A673 (cell line): ENCODE data around the gene TRIAP1.

ENCODE experiments used
- CTCF ChIP-seq: fragments of 300-800, 200-600 bp; sonication (generic); conservative IDR thresholded peaks from 2 replicates; pipeline ENCODE4 v1.5.1; 2017; ENCODE audit warnings: low read depth, mild to moderate bottlenecking, antibody characterized with exemption, low read length, moderate library complexity, mixed read lengths
- EZH2 ChIP-seq: fragments of 200-600 bp; sonication (generic); IDR thresholded peaks from 2 replicates; pipeline ENCODE4 v1.6.1; 2017; ENCODE audit warnings: borderline replicate concordance, low read depth, mild to moderate bottlenecking, mixed read lengths, antibody characterized with exemption, low read length; ENCODE audit not compliant: poor library complexity, severe bottlenecking

GRCh38 chr12:120421701-120422100, 24.5 kb downstream of the TRIAP1 start:
- TF ChIP-seq EZH2, result no peak
- no peak for TF ChIP-seq CTCF
